Activated CD8-positive, alpha-beta memory T cell treated with anti-CD3 and anti-CD28 coated beads, Interleukin-2, amount 50 U/mL, for 48 hours (primary cell): ENCODE results near the gene CRYAB.

Experiments
- DNase-seq: peaks from one replicate; pipeline ENCODE4 v3.0.0-alpha.2; 2020

CRYAB gene

DNA sequence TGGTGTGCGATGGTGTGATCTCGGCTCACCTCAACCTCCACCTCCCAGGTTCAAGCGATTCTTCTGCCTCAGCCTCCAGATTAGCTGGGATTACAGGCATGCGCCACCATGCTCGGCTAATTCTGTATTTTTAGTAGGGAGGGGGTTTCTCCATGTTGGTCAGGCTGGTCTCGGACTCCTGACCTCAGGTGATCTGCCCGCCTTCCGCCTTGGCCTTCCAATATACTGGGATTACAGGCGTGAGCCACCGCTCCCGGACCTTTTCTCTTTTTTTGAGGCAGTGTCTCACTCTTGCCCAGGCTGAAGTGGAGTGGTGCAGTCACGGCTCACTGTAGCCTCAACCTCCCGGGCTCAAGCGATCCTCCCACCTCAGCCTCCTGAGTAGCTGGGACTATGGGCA is 21.6 kb upstream of the CRYAB start:
- DNase-seq: peak; percentile 46

- no peak for DNase-seq
These were observed 21.0 kb upstream of the CRYAB start for GRCh38 chr11:111932611-111932950.

DNA sequence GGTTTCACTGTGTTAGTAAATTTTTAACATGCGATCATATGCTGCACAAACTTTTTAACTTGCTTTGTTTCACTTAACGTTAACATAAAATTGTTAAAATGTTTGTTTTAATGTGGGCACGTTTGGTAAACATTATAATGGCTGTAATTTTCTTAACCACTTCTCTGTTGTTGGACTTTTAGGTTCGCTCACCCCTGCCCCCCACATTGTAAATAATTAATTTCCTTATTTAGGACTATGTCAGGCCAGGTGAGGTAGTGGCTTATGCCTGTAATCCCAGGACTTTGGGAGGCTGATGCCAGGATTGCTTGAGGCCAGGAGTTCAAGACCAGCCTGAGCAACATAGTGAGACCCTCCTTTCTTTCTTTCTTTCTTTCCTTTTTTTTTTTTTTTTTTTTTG is 18.9 kb upstream of the CRYAB start:
- DNase-seq: no peak

DNA sequence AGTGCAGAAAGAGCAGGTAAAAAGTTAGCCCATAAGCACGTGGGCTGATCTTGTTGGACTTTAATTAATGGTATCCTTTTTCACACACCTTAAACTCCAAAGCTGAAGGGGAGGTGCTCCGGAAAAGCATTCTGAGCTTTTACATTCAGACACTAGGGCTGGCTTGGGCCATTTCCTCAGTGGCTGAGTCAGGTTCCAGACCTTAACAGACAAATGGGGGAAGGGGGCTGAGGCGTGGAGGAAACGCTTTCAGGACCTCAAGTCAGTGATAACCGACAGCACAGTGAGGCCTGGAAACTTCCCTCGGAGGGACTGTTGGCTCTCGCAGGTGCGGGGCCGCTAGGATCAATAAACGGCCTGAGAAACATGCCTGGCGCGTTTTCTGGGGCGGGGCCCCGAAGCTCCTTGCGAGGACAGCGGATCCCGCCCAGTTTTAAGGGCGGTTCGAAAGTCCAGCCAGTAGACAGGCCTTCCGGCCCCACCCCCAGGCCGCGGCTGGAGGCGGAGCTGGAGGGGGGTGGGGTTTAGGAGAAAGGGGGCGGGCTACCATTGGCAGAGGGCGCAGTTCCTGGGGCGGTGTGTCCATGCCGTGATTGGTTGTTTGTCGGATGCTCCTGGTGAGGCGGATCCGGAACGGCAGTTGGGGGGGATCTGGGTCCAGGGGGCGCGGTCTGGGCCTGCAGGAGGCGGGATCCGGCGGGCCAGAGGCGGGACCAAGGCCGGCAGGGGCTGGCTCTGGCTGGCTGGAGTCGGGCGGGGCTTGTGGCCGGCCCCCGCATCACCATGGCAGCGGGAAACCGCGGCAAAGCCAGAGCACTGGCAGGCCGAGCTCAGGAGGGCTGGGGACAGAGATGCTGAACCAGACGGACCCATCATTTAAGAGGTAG is 15.2 kb upstream of the CRYAB start:
- peak; percentile 95 for DNase-seq

- DNase-seq: no peak
These were observed 14.4 kb upstream of the CRYAB start for GRCh38 chr11:111925953-111926352.

DNA sequence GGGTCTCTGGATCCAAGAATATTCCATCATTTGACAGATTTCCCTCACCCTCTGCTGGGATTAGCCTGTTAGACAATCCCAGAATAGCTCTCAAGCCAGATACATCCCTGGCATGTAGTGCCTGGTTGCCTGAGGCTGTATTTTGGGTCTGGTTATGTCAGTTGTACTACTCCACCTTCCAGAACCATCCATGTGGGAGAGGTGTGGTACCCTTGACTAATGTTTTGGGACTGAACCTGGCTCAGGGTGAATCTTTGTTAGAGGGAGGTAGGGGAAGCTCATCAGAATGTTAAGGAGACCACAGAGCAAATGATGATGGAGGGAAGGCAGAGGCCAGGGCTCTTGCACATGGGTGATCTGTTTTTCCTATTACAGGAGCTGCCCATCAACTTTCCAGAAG is 12.4 kb upstream of the CRYAB start:
- no peak for DNase-seq

DNA sequence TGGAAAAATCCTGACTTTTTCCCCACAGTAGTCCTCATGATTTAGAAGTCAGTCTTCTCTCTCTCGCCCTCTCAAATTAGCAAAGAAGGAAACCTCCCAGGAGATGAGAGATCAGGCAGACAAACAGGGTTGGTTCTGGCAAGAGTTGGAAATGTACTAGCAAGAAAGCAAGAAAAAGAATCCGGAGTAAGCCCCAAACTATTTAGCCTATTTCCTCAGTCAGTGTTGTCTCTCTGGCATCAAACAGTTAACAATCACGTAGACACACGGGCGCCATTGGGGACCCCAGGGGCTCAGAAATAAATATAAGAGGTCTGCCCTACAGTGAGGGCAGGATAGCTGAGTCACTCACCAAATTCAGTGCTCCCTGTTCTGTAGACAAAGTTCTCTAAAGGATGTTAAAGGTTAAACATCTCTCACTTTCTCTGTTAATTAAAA is 11.8 kb upstream of the CRYAB start:
- DNase-seq: no peak

- DNase-seq: no peak
These were observed 11.2 kb upstream of the CRYAB start for GRCh38 chr11:111922803-111923202.

- DNase-seq: no peak
These were observed 10.1 kb upstream of the CRYAB start for GRCh38 chr11:111921541-111922230.

DNA sequence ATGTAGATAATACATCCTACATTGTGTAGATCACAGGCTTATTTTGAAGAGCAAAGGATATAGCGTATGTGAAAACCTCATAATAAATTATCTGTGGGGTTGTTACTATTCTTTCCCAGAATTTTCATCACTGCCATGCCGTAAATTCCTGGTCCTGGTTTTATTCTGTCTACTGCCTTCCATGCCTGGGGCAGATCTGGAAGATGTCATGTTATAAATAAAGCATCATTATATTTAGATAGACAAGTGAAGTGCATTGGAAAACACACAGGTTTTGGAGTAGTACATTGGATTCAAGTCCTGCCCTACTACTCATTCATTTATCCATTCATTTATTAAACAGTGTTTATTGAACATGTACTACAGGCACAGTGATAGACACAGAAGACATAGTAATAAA is 9.3 kb upstream of the CRYAB start:
- no peak for DNase-seq

GRCh38 chr11:111918390-111919256 is 7.1 kb upstream of the CRYAB start, which contains the start of gene C11orf52:
Gene C11orf52 (plus strand): TSS chr11:111918913. CDS start chr11:111918973, 60 bp downstream.
- no peak for DNase-seq

GRCh38 chr11:111917788-111918187 is 6.2 kb upstream of the CRYAB start:
- no peak for DNase-seq

- DNase-seq: no peak
These were observed 5.7 kb upstream of the CRYAB start for GRCh38 chr11:111917312-111917711.

DNA sequence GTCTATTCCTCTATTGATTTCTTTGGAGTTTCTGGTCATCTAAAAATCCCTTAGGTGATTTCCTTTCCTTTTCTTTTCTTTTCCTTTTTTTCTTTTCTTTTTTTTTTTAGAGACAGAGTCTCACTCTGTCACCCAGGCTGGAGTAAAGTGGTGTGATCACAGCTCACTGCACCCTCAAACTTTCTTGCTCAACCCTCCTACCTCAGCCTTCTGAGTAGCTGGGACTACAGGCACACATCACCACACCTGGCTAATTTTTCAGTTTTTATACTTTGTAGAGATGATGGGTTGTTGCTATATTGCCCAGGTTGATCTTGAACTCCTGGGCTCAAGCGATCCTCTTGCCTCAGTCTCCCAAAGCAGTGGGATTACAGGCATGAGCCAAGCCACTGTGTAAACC is 5.2 kb upstream of the CRYAB start:
- DNase-seq: no peak

DNA sequence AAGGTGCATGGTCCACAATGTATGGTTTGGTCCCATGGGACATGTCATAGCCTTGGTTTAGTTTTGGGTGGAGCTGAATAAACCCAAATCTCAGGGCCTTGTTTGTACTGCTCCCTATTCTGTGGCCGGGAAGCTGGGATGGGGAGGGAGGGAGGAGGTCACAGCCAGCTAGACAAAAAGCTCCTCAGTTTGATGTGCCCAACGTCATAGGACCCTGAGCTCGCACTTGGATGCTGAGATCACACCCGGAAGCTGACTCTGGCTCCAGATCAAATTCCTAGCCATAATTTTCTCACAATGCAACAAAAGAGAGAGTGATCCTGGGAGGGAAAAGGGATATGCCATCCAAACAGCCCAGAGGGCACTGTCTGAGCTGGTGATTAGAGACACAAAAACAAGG is 2.4 kb upstream of the CRYAB start:
- DNase-seq: no peak

DNA sequence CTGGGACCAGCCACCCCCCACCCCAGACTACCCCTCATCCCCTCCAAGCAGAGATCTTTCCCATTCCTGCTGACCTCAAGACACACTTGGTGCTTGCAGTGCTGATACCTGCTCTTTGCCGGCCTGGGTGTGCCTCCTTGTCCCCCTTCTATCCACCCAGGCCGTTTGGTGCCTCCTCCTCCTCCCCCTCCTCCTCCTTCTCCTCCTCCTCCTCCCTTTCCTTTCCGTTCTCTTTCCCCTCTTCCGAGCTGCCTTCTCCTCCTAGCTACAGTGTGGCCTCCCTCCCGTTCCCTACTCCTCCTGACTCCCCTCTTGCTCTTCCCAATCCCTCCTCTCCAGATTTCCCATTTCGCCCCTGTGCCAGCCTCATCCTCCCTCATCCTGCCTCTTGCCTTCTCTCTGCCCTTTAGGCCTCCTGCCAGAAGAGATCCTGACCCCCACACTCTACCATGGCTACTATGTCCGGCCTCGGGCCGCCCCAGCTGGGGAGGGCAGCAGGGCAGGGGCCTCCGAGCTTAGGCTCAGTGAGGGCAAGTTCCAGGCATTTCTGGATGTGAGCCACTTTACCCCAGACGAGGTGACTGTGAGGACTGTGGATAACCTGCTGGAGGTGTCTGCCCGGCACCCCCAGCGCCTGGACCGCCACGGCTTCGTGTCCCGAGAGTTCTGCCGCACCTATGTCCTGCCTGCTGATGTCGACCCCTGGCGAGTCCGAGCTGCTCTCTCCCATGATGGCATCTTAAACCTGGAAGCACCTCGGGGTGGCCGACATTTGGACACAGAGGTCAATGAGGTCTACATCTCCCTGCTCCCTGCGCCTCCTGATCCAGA is 1.7 kb upstream of the CRYAB start:
- DNase-seq: no peak

GRCh38 chr11:111912535-111912934 is 965 bp upstream of the CRYAB start, which contains the start of gene HSPB2:
Gene HSPB2 (plus strand): TSS chr11:111912734. CDS start chr11:111912830, 96 bp downstream.
- DNase-seq: no peak

DNA sequence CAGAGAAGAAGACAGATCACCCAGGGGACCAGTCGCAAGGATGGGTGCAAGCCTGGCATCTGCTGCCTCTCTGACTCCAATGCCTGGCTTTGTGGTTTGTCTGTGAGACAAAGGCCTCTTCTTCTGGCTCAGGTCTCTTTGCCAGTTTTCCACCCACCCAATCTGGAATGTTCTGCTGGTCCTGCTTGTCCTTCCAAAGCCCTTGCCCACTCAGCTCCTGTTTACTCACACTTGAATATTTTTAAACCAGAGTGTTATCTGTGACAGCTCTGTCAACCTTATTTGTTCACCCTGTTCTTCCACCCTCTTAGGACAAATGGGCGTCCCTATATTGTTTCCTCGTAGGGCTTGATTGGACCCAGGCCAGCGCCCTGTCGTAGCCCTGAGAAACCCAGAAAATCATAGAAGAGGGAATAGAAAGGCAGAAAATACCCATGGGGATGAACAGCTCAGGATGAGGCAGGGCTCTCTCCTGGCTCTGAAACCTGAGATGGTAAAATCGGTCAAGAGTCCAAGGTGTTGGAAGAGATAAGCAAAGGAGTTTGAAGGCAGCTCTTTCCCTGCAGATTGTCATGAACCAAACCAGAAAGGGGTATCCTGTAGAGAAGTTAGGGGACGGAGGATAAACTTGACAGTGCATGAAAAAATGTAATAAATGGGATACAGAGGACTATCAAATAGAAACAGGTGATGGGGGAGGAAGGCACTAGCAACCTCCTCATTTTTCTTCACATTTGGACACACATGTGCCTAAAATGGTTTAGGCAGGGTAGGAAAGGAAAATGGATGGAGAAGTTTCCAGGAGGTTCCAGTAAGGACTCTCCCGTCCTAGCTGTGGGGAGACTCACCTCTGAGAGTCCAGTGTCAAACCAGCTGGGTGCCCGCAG is 651 bp downstream of the CRYAB start:
- DNase-seq: no peak

GRCh38 chr11:111909378-111909777 is 2.2 kb downstream of the CRYAB start:
- DNase-seq: no peak

- no peak for DNase-seq
These were observed 2.8 kb downstream of the CRYAB start for GRCh38 chr11:111908639-111909305.

GRCh38 chr11:111906680-111907079 is 4.9 kb downstream of the CRYAB start:
- DNase-seq: no peak
